Ascending aorta (tissue), 2 donors: ENCODE data around the gene ARHGAP45. TPM values are rescaled to one million over a fixed set of nuclear protein-coding genes. Genes with fewer than 3 reads are reported as not detected.
"Not testable (repeated sequence)": the region's sequence is repeated elsewhere in the genome, so short reads cannot be mapped to it uniquely, and the experiment has no call there.

Experiments
- DNase-seq, 2 donors: peaks; one replicate each; pipeline ENCODE4 v3.0.0-alpha.2; 2019; ENCODE audit warnings: low spot score in 2 of 2
- H3K27ac ChIP-seq, 2 donors: fragments of 200-600 bp; sonication (generic); one replicate each; pipeline ENCODE4 v1.5.1; 2016 to 2017; ENCODE audit warnings: mild to moderate bottlenecking in 1 of 2
- H3K27me3 ChIP-seq: fragments of 200-600 bp; sonication (generic); one replicate; pipeline ENCODE4 v1.5.1; 2017
- H3K36me3 ChIP-seq, 2 donors: fragments of 200-600 bp; sonication (generic); one replicate each; pipeline ENCODE4 v1.5.1; 2016
- H3K4me1 ChIP-seq, 2 donors: fragments of 200-600 bp; sonication (generic); one replicate each; pipeline ENCODE4 v1.5.1; 2016 to 2017; ENCODE audit warnings: mild to moderate bottlenecking in 1 of 2
- H3K4me3 ChIP-seq, 2 donors: fragments of 200-600 bp; sonication (generic); one replicate each; pipeline ENCODE4 v1.5.1; 2016 to 2017; ENCODE audit warnings: mild to moderate bottlenecking in 1 of 2
- H3K9me3 ChIP-seq, 2 donors: fragments of 200-600 bp; sonication (generic); one replicate each; pipeline ENCODE4 v1.5.1; 2016
- CTCF ChIP-seq, 3 experiments: fragments of 200-600 bp in 2 of 3; fragments of 450-650 bp in 1 of 3; sonication (generic) in 2 of 3; IDR thresholded peaks; one replicate each; pipeline ENCODE4 v1.5.1; 2016 to 2019; ENCODE audit warnings: antibody characterized with exemption in 3 of 3, mild to moderate bottlenecking in 1 of 3, moderate library complexity in 1 of 3
- intact Hi-C: fragments of 100-400 bp; cut with DNase I; formaldehyde crosslinking; loops from one replicate; pipeline ENCODE4 v1.15.1; 2023
- total RNA-seq: library from RNA; depleted of rRNA; stranded (reverse); fragments of >200 nt; gene quantifications from one replicate; pipeline ENCODE4 v1.1.0, GENCODE V29; 2016

Gene ARHGAP45
- total RNA-seq, 1 donor from 2014 or later = 66.5 TPM

GRCh38 chr19:1019980-1020867 lies 46.7 kb upstream of the ARHGAP45 start:
- Histone ChIP-seq H3K27ac (peak overlapping the region; percentile 93 to 95), H3K36me3 (no peaks in the 10 kb centered on the region), H3K9me3 (no peaks in the 10 kb centered on the region), H3K4me3 (peak overlapping the region; percentile 93 to 94), H3K4me1 (peaks cover 39 to 54% of the 10 kb centered on the region in 2 donors), H3K27me3 (no peaks in the 10 kb centered on the region)
- TF ChIP-seq CTCF (IDR thresholded peaks at IDR 0.05) = no peak
- DNase-seq = no peak
- intact Hi-C loops = no loop called here

GRCh38 chr19:1020868-1021425 lies 46.0 kb upstream of the ARHGAP45 start, which contains the start of gene TMEM259:
TSS of gene TMEM259 (minus strand) at chr19:1021123. CDS start at chr19:1020996, 127 bp downstream.
- DNase-seq = peak; percentile 87 to 98
- intact Hi-C loops = loop anchor here (1.0 kb wide), 2 partner anchors 37 to 81 kb away; partner anchors contain the start of gene WDR18
- no peaks in the 10 kb centered on the region for H3K27me3 ChIP-seq
- H3K4me3 ChIP-seq = peak within 1 kb of the TSS; percentile 93 to 94
- no peaks in the 10 kb centered on the region for H3K9me3 ChIP-seq
- no peaks in the 10 kb centered on the region for H3K36me3 ChIP-seq
- no peak for TF ChIP-seq CTCF (IDR thresholded peaks at IDR 0.05)
- peak within 1 kb of the TSS; percentile 93 to 95 for H3K27ac ChIP-seq
- peaks cover 39 to 50% of the 10 kb centered on the region in 2 donors for H3K4me1 ChIP-seq

GRCh38 chr19:1023883-1024188 lies 43.1 kb upstream of the ARHGAP45 start:
- H3K27me3 ChIP-seq, H3K4me3 ChIP-seq, H3K36me3 ChIP-seq, H3K9me3 ChIP-seq, intact Hi-C loops, DNase-seq: not testable (repeated sequence)
- peak overlapping the region in 1 of 2 donors; percentile 93 for H3K27ac ChIP-seq
- peaks cover 20 to 28% of the 10 kb centered on the region in 2 donors for H3K4me1 ChIP-seq

- Histone ChIP-seq H3K27ac (peak overlapping the region; percentile 99 to 100), H3K4me1 (peaks cover 17 to 26% of the 10 kb centered on the region in 2 donors)
Measured at GRCh38 chr19:1025080-1025479, 41.9 kb upstream of the ARHGAP45 start.

GRCh38 chr19:1025960-1026782 lies 40.8 kb upstream of the ARHGAP45 start, which contains the start of gene CNN2:
TSS of gene CNN2 (plus strand) at chr19:1026608. CDS start at chr19:1026662, 54 bp downstream.
- H3K36me3 ChIP-seq = peaks cover 13 to 16% of the 10 kb centered on the region in 2 donors
- H3K27ac ChIP-seq = peak within 1 kb of the TSS; percentile 99 to 100
- peaks cover 21 to 34% of the 10 kb centered on the region in 2 donors for H3K4me1 ChIP-seq
- H3K9me3 ChIP-seq = no peaks in the 10 kb centered on the region
- no peaks in the 10 kb centered on the region for H3K27me3 ChIP-seq
- no peak for TF ChIP-seq CTCF (IDR thresholded peaks at IDR 0.05)
- intact Hi-C loops = loop anchor here (2.0 to 5.0 kb wide), 4 partner anchors 15 to 243 kb away; partner anchors contain the start of genes ABCA7, ATP5F1D, CIRBP and POLR2E
- peak in 1 of 2 donors; percentile 90 for DNase-seq
- H3K4me3 ChIP-seq = peak within 1 kb of the TSS; percentile 95 to 97

More at GRCh38 chr19:1025080-1025479, 41.9 kb upstream of the ARHGAP45 start:
- not testable (repeated sequence) for H3K36me3 ChIP-seq, H3K9me3 ChIP-seq, DNase-seq, H3K4me3 ChIP-seq, H3K27me3 ChIP-seq
- intact Hi-C loops = loop anchor here (5.0 kb wide), 1 partner anchor 217 kb away; the partner anchor contains the start of gene ATP5F1D
